B cell (primary cell): ENCODE results near the gene PLD4.

Experiments
- CTCF ChIP-seq: fragments of 200-600 bp; IDR thresholded peaks from one replicate; pipeline ENCODE4 v1.8.0; 2022; ENCODE audit warnings: antibody characterized with exemption, mild to moderate bottlenecking
- EZH2 ChIP-seq: IDR thresholded peaks from 2 replicates; pipeline ENCODE4 v1.6.1; 2012; ENCODE audit warnings: borderline replicate concordance, low read depth, mild to moderate bottlenecking, moderate library complexity, low read length; ENCODE audit not compliant: insufficient read depth, poor library complexity, severe bottlenecking

- TF ChIP-seq EZH2 (no peak), CTCF (no peak)
Measured at GRCh38 chr14:104919993-104920315, 4.7 kb upstream of the PLD4 start.
